RWPE2 (cell line): ENCODE results near the gene HM13.
"Not testable (repeated sequence)": the region's sequence is repeated elsewhere in the genome, so short reads cannot be mapped to it uniquely, and the experiment has no call there.

Experiments
- ATAC-seq: fragments of 200-7000 bp; cut with Tn5 transposase; 3 replicates; pipeline ENCODE4 v1.9.1; 2021; ENCODE audit warnings: low read depth
- DNase-seq: peaks from one replicate; pipeline ENCODE4 v3.0.0-alpha.2; 2020; ENCODE audit warnings: low spot score
- H3K27ac ChIP-seq: fragments of 450-650 bp; 2 replicates; pipeline ENCODE4 v1.5.1; 2017; ENCODE audit warnings: mild to moderate bottlenecking; ENCODE audit not compliant: poor library complexity, severe bottlenecking
- H3K27me3 ChIP-seq: fragments of 250-450 bp; sonication (Bioruptor Pico); 2 replicates; pipeline ENCODE4 v1.5.1; 2021; ENCODE audit warnings: mild to moderate bottlenecking, moderate library complexity; ENCODE audit not compliant: insufficient read depth, poor library complexity, severe bottlenecking
- H3K36me3 ChIP-seq: fragments of 250-450 bp; sonication (Bioruptor Pico); 2 replicates; pipeline ENCODE4 v1.5.1; 2020; ENCODE audit warnings: low read depth, mild to moderate bottlenecking, moderate library complexity
- H3K4me1 ChIP-seq: fragments of 250-450 bp; sonication (Bioruptor Pico); 2 replicates; pipeline ENCODE4 v1.5.1; 2021; ENCODE audit warnings: mild to moderate bottlenecking, moderate library complexity; ENCODE audit not compliant: insufficient read depth, poor library complexity, severe bottlenecking
- H3K4me3 ChIP-seq: fragments of 250-450 bp; sonication (Bioruptor Pico); 2 replicates; pipeline ENCODE4 v1.5.1; 2021; ENCODE audit warnings: mild to moderate bottlenecking, moderate library complexity; ENCODE audit not compliant: severe bottlenecking
- H3K9me3 ChIP-seq: fragments of 250-450 bp; sonication (Bioruptor Pico); 2 replicates; pipeline ENCODE4 v1.5.1; 2021; ENCODE audit warnings: mild to moderate bottlenecking, moderate library complexity; ENCODE audit not compliant: severe bottlenecking
- CTCF ChIP-seq: fragments of 450-650 bp; IDR thresholded peaks from one replicate; pipeline ENCODE4 v1.5.1; 2017; ENCODE audit warnings: mild to moderate bottlenecking, moderate library complexity; ENCODE audit not compliant: poor library complexity, severe bottlenecking

The HM13 gene

GRCh38 chr20:31502884-31503673 is 11.2 kb upstream of the HM13 start:
- not testable (repeated sequence) for H3K27ac ChIP-seq, H3K27me3 ChIP-seq, H3K36me3 ChIP-seq, H3K9me3 ChIP-seq, H3K4me3 ChIP-seq, H3K4me1 ChIP-seq
- ATAC-seq: peak; percentile 94
- peak; percentile 95 for DNase-seq
- peak; percentile 100 for TF ChIP-seq CTCF

DNA sequence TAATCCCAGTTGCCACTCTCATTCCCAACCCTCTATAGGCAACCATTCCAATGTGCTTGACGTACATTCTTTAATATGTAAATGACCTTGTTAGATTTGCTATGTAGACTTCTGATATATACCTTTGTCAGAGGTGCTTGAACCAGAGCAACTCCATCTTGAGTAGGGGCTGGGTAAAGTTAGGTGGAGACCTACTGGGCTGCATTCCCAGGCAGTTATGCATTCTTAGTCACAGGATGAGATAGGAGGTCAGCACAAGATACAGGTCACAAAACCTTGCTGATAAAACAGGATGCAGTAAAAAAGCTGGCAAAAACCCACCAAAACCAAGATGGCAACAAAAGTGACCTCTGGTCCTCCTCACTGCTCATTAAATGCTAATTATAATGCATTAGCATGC is 8.3 kb upstream of the HM13 start:
- no peak for TF ChIP-seq CTCF
- no peak for DNase-seq
- Histone ChIP-seq H3K4me1 (no peaks in the 10 kb centered on the region), H3K27ac (no peak overlapping the region), H3K9me3 (no peaks in the 10 kb centered on the region), H3K27me3 (no peaks in the 10 kb centered on the region), H3K36me3 (no peaks in the 10 kb centered on the region), H3K4me3 (no peak overlapping the region)
- no peak for ATAC-seq

DNA sequence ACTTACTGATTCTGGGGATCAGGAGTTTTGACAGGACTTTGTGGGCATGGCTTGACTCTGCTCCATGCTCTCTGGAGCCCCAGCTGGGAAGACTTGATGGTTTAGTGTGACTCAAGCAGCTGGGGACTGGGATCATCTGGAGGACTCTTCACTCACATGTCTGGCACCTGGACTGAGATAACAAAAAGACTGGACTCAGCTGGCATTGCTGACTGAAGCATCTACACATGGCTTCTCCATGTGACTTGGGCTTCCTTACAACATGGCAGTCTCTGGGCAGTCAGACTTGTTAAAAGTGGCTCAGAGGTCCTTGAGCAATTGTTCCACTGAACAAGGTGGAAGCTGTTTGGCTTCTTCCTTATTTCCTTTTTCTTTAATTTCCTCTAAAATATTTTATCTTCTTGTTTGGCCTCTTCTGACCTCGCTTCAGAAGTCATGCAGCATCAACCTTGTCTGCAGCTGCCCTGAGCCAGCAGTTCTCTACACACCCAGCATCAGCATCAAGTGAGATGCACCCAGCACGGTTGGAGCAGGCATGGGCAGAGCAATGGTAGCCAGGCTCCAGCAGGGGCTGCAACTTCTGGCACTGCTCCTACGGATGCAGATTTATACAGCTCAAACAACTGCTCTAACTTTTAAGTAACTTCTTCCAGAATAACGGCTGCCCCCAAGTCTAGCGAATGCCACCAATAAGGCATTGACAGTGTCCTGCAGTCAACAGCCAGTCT is 5.6 kb upstream of the HM13 start:
- Histone ChIP-seq H3K36me3 (no peaks in the 10 kb centered on the region), H3K4me1 (no peaks in the 10 kb centered on the region), H3K4me3 (no peak overlapping the region), H3K27ac (no peak overlapping the region), H3K9me3 (no peaks in the 10 kb centered on the region), H3K27me3 (no peaks in the 10 kb centered on the region)
- ATAC-seq (no peak), DNase-seq (no peak)
- no peak for TF ChIP-seq CTCF

DNA sequence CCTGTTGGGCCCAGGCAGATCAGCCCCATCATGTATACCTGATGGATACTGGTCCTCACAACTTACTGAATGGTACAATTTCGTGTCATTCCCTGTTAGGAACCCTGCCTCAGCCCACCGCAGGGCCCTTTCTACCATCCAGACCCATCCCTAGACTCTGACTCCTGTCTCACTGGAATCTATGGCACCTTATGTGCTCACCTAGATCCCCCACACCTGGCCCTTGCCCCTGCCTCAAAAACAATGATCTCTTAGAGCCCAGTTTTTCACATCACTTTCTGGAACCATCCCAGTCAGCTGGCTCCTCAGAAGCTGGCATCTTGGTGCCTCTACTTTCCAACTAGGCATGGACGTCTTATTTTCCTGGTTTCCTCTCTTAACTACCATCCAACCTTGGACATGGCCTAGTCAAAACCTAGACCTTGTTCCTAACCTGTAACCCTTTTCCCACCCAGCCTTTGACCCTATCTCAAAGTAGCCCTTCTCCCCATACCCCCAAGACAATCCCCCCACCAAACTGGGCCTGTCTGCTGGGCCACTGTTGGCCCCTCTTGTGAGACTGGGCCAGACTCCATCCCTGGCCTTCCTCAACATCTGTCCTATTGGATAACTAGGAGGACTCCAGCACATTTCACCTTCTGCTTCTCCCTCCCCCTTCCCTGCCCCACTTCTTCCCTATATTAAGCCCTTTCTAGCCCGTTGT is 981 bp downstream of the HM13 start:
- Histone ChIP-seq H3K4me3 (peak overlapping the region; percentile 90), H3K4me1 (peaks cover 22% of the 10 kb centered on the region), H3K36me3 (peaks cover 53% of the 10 kb centered on the region), H3K27ac (peak overlapping the region; percentile 45), H3K27me3 (no peaks in the 10 kb centered on the region), H3K9me3 (no peaks in the 10 kb centered on the region)
- no peak for ATAC-seq
- no peak for TF ChIP-seq CTCF
- DNase-seq: no peak
